SK-N-SH (cell line): ENCODE measurements around the gene ASB11. TPM values are rescaled to one million over a fixed set of nuclear protein-coding genes. Genes with fewer than 3 reads are reported as not detected.

Experiments used
- CTCF ChIA-PET: fragments of 300-600, 350-600 bp; formaldehyde crosslinking; extraction: SDS; loops from one replicate; lab custom pipeline; 2021; lab: Yijun Ruan, JAX
- POLR2A ChIA-PET: fragments of 350-600 bp; sonication (Branson Sonifier 250); formaldehyde crosslinking; extraction: SDS; loops from one replicate; lab custom pipeline; 2020; ENCODE audit warnings: antibody characterized with exemption, inconsistent platforms; lab: Yijun Ruan, JAX
- DNase-seq: peaks from one replicate; pipeline ENCODE4 v3.0.0; 2012
- H2AFZ ChIP-seq: fragments of 200-600 bp; sonication (generic); 2 replicates; pipeline ENCODE4 v1.8.1; 2016; ENCODE audit warnings: antibody characterized with exemption, mild to moderate bottlenecking, low read depth
- H3F3A ChIP-seq: fragments of 200-600 bp; sonication (generic); replicated peaks from 2 replicates; pipeline ENCODE3; 2016; ENCODE audit warnings: antibody characterized with exemption, mild to moderate bottlenecking; ENCODE audit not compliant: insufficient read depth
- H3K27ac ChIP-seq, 2 experiments: fragments of 200-500 bp in 1 of 2; fragments of 200-600 bp in 1 of 2; sonication (Bioruptor generic) in 1 of 2; sonication (generic), shearing (Covaris generic) in 1 of 2; 2 replicates each; pipeline versions ENCODE4 v1.5.1 to v1.6.1; 2014 to 2016; ENCODE audit warnings: low read depth in 2 of 2, inconsistent platforms in 1 of 2, low read length in 1 of 2, mild to moderate bottlenecking in 1 of 2, mixed read lengths in 1 of 2
- H3K27me3 ChIP-seq: fragments of 200-600 bp; sonication (generic), shearing (Covaris generic); 2 replicates; pipeline ENCODE4 v1.6.1; 2016; ENCODE audit warnings: mixed run types; ENCODE audit not compliant: insufficient read depth
- H3K36me3 ChIP-seq, 2 experiments: fragments of 200-500 bp in 1 of 2; fragments of 200-600 bp in 1 of 2; sonication (Bioruptor generic) in 1 of 2; sonication (generic) in 1 of 2; replicated peaks in 1 of 2; 2 replicates each; pipeline versions ENCODE3 to v1.5.1; 2014 to 2016; ENCODE audit warnings: low read length in 1 of 2, mild to moderate bottlenecking in 1 of 2; ENCODE audit not compliant: insufficient read depth in 2 of 2, control insufficient read depth in 1 of 2
- H3K4me1 ChIP-seq, 2 experiments: fragments of 200-500 bp in 1 of 2; fragments of 200-600 bp in 1 of 2; sonication (Bioruptor generic) in 1 of 2; sonication (generic), shearing (Covaris generic) in 1 of 2; 2 replicates each; pipeline versions ENCODE4 v1.5.1 to v1.6.1; 2014 to 2016; ENCODE audit warnings: low read depth in 1 of 2, low read length in 1 of 2, mixed run types in 1 of 2; ENCODE audit not compliant: insufficient read depth in 2 of 2, control insufficient read depth in 1 of 2
- H3K4me2 ChIP-seq: fragments of 200-600 bp; sonication (generic), shearing (Covaris generic); 2 replicates; pipeline ENCODE4 v1.6.1; 2017; ENCODE audit warnings: mixed run types
- H3K4me3 ChIP-seq, 2 experiments: fragments of 200-500 bp in 1 of 2; fragments of 200-600 bp in 1 of 2; sonication (Bioruptor generic) in 1 of 2; sonication (generic), shearing (Covaris generic) in 1 of 2; 2 replicates each; pipeline versions ENCODE4 v1.5.1 to v1.8.1; 2014 to 2016; ENCODE audit warnings: low read depth in 2 of 2, inconsistent platforms in 1 of 2, low read length in 1 of 2, mild to moderate bottlenecking in 1 of 2, mixed read lengths in 1 of 2, moderate library complexity in 1 of 2
- H3K79me2 ChIP-seq: fragments of 200-600 bp; sonication (generic); 2 replicates; pipeline ENCODE4 v1.8.1; 2017; ENCODE audit warnings: mild to moderate bottlenecking; ENCODE audit not compliant: insufficient read depth
- H3K9ac ChIP-seq: fragments of 200-600 bp; sonication (generic); 2 replicates; pipeline ENCODE4 v1.6.1; 2017; ENCODE audit warnings: mixed run types
- H3K9me2 ChIP-seq: fragments of 200-600 bp; sonication (generic); 2 replicates; pipeline ENCODE4 v1.6.1; 2017; ENCODE audit warnings: mixed run types
- H3K9me3 ChIP-seq: fragments of 200-600 bp; sonication (generic); 2 replicates; pipeline ENCODE4 v1.6.1; 2017; ENCODE audit warnings: mixed run types, mild to moderate bottlenecking, moderate library complexity
- H4K20me1 ChIP-seq: fragments of 200-600 bp; sonication (generic); 2 replicates; pipeline ENCODE4 v1.6.1; 2017; ENCODE audit warnings: mild to moderate bottlenecking, mixed run types; ENCODE audit not compliant: insufficient read depth
- CHD2 ChIP-seq: fragments of 150-350 bp; IDR thresholded peaks from 2 replicates; pipeline ENCODE4 v1.6.1; 2018; ENCODE audit warnings: low read length; ENCODE audit not compliant: partially characterized antibody
- ELF1 ChIP-seq: IDR thresholded peaks from 2 replicates; pipeline ENCODE4 v1.4.0; 2012
- EZH2phosphoT487 ChIP-seq: fragments of 200-600 bp; sonication (generic); IDR thresholded peaks from 2 replicates; pipeline ENCODE4 v1.6.1; 2017; ENCODE audit warnings: low read depth, mixed run types, mild to moderate bottlenecking, antibody characterized with exemption, moderate library complexity, borderline replicate concordance
- FOSL2 ChIP-seq: IDR thresholded peaks from 2 replicates; pipeline ENCODE4 v1.4.0; 2012; ENCODE audit warnings: low read depth, mild to moderate bottlenecking, moderate library complexity, borderline replicate concordance
- FOXJ3 ChIP-seq: sonication (generic); formaldehyde crosslinking; IDR thresholded peaks from 2 replicates; pipeline ENCODE4 v1.5.1; 2020; ENCODE audit warnings: mild to moderate bottlenecking, missing genetic modification reagents
- GABPA ChIP-seq: IDR thresholded peaks from 2 replicates; pipeline ENCODE4 v1.4.0; 2012; ENCODE audit warnings: low read depth, mild to moderate bottlenecking
- GATA2 ChIP-seq: sonication (generic); formaldehyde crosslinking; IDR thresholded peaks from 2 replicates; pipeline ENCODE4 v1.5.0; 2020; ENCODE audit warnings: mild to moderate bottlenecking, missing genetic modification reagents
- JUND ChIP-seq: IDR thresholded peaks from 2 replicates; pipeline ENCODE4 v1.4.0; 2012
- MEF2A ChIP-seq: IDR thresholded peaks from 2 replicates; pipeline ENCODE4 v1.4.0; 2012; ENCODE audit warnings: low read depth, borderline replicate concordance
- NFIC ChIP-seq: IDR thresholded peaks from 2 replicates; pipeline ENCODE4 v1.4.0; 2012; ENCODE audit warnings: borderline replicate concordance
- NRF1 ChIP-seq: IDR thresholded peaks from 2 replicates; pipeline ENCODE4 v1.6.1; 2012; ENCODE audit warnings: low read depth, mild to moderate bottlenecking, low read length
- POLR2AphosphoS5 ChIP-seq: IDR thresholded peaks from 2 replicates; pipeline ENCODE4 v1.6.1; 2012; ENCODE audit warnings: low read depth, low read length
- RFX5 ChIP-seq: IDR thresholded peaks from 2 replicates; pipeline ENCODE4 v1.6.1; 2012; ENCODE audit warnings: mild to moderate bottlenecking, improper control_type of control experiment, low read length
- RXRA ChIP-seq: IDR thresholded peaks from 2 replicates; pipeline ENCODE4 v1.4.0; 2012; ENCODE audit warnings: low read depth, mild to moderate bottlenecking, borderline replicate concordance
- SIN3A ChIP-seq: IDR thresholded peaks from 2 replicates; pipeline ENCODE4 v1.6.1; 2012; ENCODE audit warnings: low read depth, mild to moderate bottlenecking, low read length, moderate library complexity, borderline replicate concordance
- TAF1 ChIP-seq: IDR thresholded peaks from 2 replicates; pipeline ENCODE4 v1.6.1; 2012; ENCODE audit warnings: low read depth, mild to moderate bottlenecking, low read length, moderate library complexity, borderline replicate concordance
- TCF12 ChIP-seq: IDR thresholded peaks from 2 replicates; pipeline ENCODE4 v1.4.0; 2012
- TEAD4 ChIP-seq: IDR thresholded peaks from 2 replicates; pipeline ENCODE4 v1.4.0; 2012; ENCODE audit warnings: mild to moderate bottlenecking, borderline replicate concordance; ENCODE audit not compliant: insufficient read depth
- YY1 ChIP-seq: IDR thresholded peaks from 2 replicates; pipeline ENCODE4 v1.4.0; 2012; ENCODE audit warnings: low read depth, mild to moderate bottlenecking
- WGBS: methylation state at CpG from one replicate; pipeline ENCODE4 v1.1.6; 2017; ENCODE audit warnings: low lambda C conversion rate; 5-methylcytosine and 5-hydroxymethylcytosine counted together
- polyA plus RNA-seq, 3 experiments: library from polyadenylated mRNA; depleted of rRNA; stranded (reverse); fragments of >200 nt; gene quantifications; 2 replicates each; pipeline ENCODE4 v1.2.3, GENCODE V29; 2012
- TF ChIP-seq, protein P1 (sequence below): IDR thresholded peaks from 2 replicates; pipeline ENCODE4 v1.4.0; 2012; ENCODE audit warnings: low read depth
- TF ChIP-seq, protein P2 (sequence below): fragments of 150-350 bp; IDR thresholded peaks from 2 replicates; pipeline ENCODE4 v1.6.1; 2016; ENCODE audit warnings: mild to moderate bottlenecking, low read depth, low read length
- TF ChIP-seq, protein P3 (sequence below): IDR thresholded peaks from 2 replicates; pipeline ENCODE4 v1.6.1; 2012; ENCODE audit warnings: mild to moderate bottlenecking, low read depth, low read length, moderate library complexity
- TF ChIP-seq, protein P4 (sequence below): IDR thresholded peaks from 2 replicates; pipeline ENCODE4; 2012

ASB11 gene
- polyA plus RNA-seq, 1 of the 3 experiments (the other 2 are of a cell fraction) = not detected

DNA sequence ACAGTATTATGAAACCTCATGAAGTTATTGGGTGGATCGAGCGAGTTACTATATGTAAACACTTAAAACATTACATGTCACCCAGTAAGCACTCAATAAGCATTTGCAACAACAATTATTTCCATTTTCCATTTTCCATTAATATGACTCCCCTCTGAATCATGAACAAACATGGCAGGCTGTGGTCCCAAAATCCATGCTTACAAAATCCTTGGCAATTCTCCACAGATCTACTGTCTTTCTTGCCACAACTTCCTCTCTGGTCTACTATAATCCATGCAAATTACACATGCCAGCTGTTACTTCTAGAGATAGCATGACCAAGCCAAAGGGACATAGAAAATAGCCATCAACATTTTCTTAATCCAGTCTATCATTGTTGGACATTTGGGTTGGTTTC lies 22.0 kb downstream of the ASB11 start:
- H3K9me2 ChIP-seq = no peaks in the 10 kb centered on the region
- 57% methylated on average over 2 of the region's 2 CpGs for WGBS
- no peaks in the 10 kb centered on the region for H3F3A ChIP-seq
- H3K79me2 ChIP-seq = no peaks in the 10 kb centered on the region
- no peaks in the 10 kb centered on the region for H4K20me1 ChIP-seq
- ChIA-PET POLR2A (no interaction called here), CTCF (no interaction called here)
- no peak overlapping the region for H2AFZ ChIP-seq
- no peak overlapping the region for H3K4me3 ChIP-seq
- H3K27me3 ChIP-seq = no peaks in the 10 kb centered on the region
- no peaks in the 10 kb centered on the region for H3K36me3 ChIP-seq
- no peak overlapping the region for H3K4me2 ChIP-seq
- DNase-seq = no peak
- H3K27ac ChIP-seq = no peak overlapping the region
- TF ChIP-seq RXRA (no peak), POLR2AphosphoS5 (no peak), FOSL2 (no peak), EZH2phosphoT487 (no peak), FOXJ3 (CRISPR knock-in tag) (no peak), TEAD4 (no peak), ELF1 (no peak), JUND (no peak), NFIC (no peak), TCF12 (no peak), CHD2 (no peak), SIN3A (no peak)
- TF ChIP-seq, protein P1, sequence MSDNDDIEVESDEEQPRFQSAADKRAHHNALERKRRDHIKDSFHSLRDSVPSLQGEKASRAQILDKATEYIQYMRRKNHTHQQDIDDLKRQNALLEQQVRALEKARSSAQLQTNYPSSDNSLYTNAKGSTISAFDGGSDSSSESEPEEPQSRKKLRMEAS = no peak
- TF ChIP-seq, protein P2, sequence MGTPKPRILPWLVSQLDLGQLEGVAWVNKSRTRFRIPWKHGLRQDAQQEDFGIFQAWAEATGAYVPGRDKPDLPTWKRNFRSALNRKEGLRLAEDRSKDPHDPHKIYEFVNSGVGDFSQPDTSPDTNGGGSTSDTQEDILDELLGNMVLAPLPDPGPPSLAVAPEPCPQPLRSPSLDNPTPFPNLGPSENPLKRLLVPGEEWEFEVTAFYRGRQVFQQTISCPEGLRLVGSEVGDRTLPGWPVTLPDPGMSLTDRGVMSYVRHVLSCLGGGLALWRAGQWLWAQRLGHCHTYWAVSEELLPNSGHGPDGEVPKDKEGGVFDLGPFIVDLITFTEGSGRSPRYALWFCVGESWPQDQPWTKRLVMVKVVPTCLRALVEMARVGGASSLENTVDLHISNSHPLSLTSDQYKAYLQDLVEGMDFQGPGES = no peak
- TF ChIP-seq, all 33 proteins: peak for 0
- Histone ChIP-seq H3K9me3 (no peaks in the 10 kb centered on the region), H3K4me1 (no peaks in the 10 kb centered on the region), H3K9ac (no peak overlapping the region)

DNA sequence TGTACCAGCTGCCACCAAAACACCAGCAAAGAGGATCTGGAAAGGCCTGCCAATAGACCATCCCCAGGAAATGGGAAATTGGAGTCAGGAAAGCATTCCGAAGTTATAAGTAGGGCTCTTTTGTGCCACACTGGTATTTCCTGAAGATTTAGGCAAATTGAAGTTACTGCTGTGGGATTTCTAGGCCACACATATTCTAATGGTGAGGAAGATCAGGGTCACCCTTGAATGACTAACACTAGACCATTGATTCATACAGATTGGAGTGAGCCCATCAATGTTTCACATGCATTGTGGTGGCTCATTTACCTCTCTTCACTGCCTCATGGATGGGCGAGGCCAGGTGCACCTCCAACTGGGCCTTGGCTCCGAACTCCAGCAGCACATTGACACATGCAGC lies 22.6 kb downstream of the ASB11 start:
- Histone ChIP-seq H4K20me1 (no peaks in the 10 kb centered on the region), H3K4me3 (no peak overlapping the region), H3K36me3 (no peaks in the 10 kb centered on the region), H3K27ac (no peak overlapping the region), H3K9ac (no peak overlapping the region), H3K9me3 (no peaks in the 10 kb centered on the region), H2AFZ (no peak overlapping the region), H3K27me3 (no peaks in the 10 kb centered on the region; the same call in 1 of the 2 replicates), H3K4me2 (no peak overlapping the region), H3K79me2 (no peaks in the 10 kb centered on the region), H3F3A (no peaks in the 10 kb centered on the region), H3K4me1 (no peaks in the 10 kb centered on the region), H3K9me2 (no peaks in the 10 kb centered on the region)
- ChIA-PET CTCF (no interaction called here), POLR2A (no interaction called here)
- DNase-seq = no peak
- 30% methylated on average over 3 of the region's 3 CpGs for WGBS
- no peak for TF ChIP-seq RFX5
- no peak for TF ChIP-seq TEAD4
- no peak for TF ChIP-seq YY1
- TF ChIP-seq JUND = no peak
- TF ChIP-seq NRF1 = no peak
- no peak for TF ChIP-seq NFIC
- no peak for TF ChIP-seq EZH2phosphoT487
- TF ChIP-seq TAF1 = no peak
- no peak for TF ChIP-seq CHD2
- no peak for TF ChIP-seq MEF2A
- TF ChIP-seq, protein P3, sequence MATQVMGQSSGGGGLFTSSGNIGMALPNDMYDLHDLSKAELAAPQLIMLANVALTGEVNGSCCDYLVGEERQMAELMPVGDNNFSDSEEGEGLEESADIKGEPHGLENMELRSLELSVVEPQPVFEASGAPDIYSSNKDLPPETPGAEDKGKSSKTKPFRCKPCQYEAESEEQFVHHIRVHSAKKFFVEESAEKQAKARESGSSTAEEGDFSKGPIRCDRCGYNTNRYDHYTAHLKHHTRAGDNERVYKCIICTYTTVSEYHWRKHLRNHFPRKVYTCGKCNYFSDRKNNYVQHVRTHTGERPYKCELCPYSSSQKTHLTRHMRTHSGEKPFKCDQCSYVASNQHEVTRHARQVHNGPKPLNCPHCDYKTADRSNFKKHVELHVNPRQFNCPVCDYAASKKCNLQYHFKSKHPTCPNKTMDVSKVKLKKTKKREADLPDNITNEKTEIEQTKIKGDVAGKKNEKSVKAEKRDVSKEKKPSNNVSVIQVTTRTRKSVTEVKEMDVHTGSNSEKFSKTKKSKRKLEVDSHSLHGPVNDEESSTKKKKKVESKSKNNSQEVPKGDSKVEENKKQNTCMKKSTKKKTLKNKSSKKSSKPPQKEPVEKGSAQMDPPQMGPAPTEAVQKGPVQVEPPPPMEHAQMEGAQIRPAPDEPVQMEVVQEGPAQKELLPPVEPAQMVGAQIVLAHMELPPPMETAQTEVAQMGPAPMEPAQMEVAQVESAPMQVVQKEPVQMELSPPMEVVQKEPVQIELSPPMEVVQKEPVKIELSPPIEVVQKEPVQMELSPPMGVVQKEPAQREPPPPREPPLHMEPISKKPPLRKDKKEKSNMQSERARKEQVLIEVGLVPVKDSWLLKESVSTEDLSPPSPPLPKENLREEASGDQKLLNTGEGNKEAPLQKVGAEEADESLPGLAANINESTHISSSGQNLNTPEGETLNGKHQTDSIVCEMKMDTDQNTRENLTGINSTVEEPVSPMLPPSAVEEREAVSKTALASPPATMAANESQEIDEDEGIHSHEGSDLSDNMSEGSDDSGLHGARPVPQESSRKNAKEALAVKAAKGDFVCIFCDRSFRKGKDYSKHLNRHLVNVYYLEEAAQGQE = no peak
- no peak for TF ChIP-seq SIN3A
- TF ChIP-seq, protein P2 = no peak
- TF ChIP-seq GABPA = no peak
- TF ChIP-seq GATA2 = no peak
- TF ChIP-seq, protein P4, sequence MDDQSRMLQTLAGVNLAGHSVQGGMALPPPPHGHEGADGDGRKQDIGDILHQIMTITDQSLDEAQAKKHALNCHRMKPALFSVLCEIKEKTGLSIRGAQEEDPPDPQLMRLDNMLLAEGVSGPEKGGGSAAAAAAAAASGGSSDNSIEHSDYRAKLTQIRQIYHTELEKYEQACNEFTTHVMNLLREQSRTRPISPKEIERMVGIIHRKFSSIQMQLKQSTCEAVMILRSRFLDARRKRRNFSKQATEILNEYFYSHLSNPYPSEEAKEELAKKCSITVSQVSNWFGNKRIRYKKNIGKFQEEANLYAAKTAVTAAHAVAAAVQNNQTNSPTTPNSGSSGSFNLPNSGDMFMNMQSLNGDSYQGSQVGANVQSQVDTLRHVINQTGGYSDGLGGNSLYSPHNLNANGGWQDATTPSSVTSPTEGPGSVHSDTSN = no peak
